Measurements from ENCODE around the gene MCOLN2. TPM values are rescaled to one million over a fixed set of nuclear protein-coding genes. Genes with fewer than 3 reads are reported as not detected.

The MCOLN2 gene
- total RNA-seq, 1 experiment from 2014 or later: 1.3 TPM

- H2AFZ ChIP-seq (ENCODE audit: low read length): no peak overlapping the region
- no peak overlapping the region for H2AK5ac ChIP-seq (ENCODE audit: insufficient read length, low read length)
- no peak overlapping the region for H2BK20ac ChIP-seq (ENCODE audit: low read depth, low read length, poor library complexity, severe bottlenecking)
- H3K23me2 ChIP-seq (ENCODE audit: insufficient read length, low read depth, low read length, poor library complexity, severe bottlenecking): no peaks in the 10 kb centered on the region
- no peaks in the 10 kb centered on the region for H3K79me2 ChIP-seq (ENCODE audit: insufficient read depth, low read length)
- Mint-ChIP-seq H3K27ac (no peak overlapping the region), H3K36me3 (ENCODE audit: insufficient read depth in 1 of 3, low read depth in 3 of 3) (peaks cover 0 to 4% (median 0%) of the 10 kb centered on the region in 3 experiments; a peak in 2 of 7 replicates), H3K27me3 (ENCODE audit: low read depth) (no peaks in the 10 kb centered on the region; the same call in 1 of the 2 replicates), H3K4me1 (no peaks in the 10 kb centered on the region), H3K9me3 (peaks cover 0 to 4% of the 10 kb centered on the region in 2 experiments; a peak in 2 of 5 replicates), H3K4me3 (no peak overlapping the region)
- no peak overlapping the region for H4K5ac ChIP-seq (ENCODE audit: insufficient read length, low read depth, low read length)
- H2BK5ac ChIP-seq (ENCODE audit: insufficient read length, low read length): no peak overlapping the region
- TF ChIP-seq CTCF (conservative IDR thresholded peaks at IDR 0.05): no peak
- no peak overlapping the region for H3K4ac ChIP-seq (ENCODE audit: low read depth, low read length)
- H3K14ac ChIP-seq (ENCODE audit: insufficient read depth, low read length): no peak overlapping the region
- H3K79me1 ChIP-seq (ENCODE audit: insufficient read depth, low read depth, low read length, poor library complexity, severe bottlenecking): no peaks in the 10 kb centered on the region
- H3K18ac ChIP-seq (ENCODE audit: insufficient read length, low read depth, low read length): no peak overlapping the region
- WGBS (ENCODE audit: extremely low coverage, insufficient read length, low lambda C conversion rate): no CpG with 5 or more reads among the region's 1 CpG
- H3K4me2 ChIP-seq (ENCODE audit: insufficient read depth, insufficient read length, low read length): no peak overlapping the region
- no peak overlapping the region for H2BK15ac ChIP-seq (ENCODE audit: low read depth, low read length)
- H3K23ac ChIP-seq (ENCODE audit: insufficient read length, low read depth, low read length): no peak overlapping the region
- DNase-seq: no peak
- H3K4me1 ChIP-seq (ENCODE audit: insufficient read depth, low read length): no peaks in the 10 kb centered on the region
- no peak overlapping the region for H2BK120ac ChIP-seq (ENCODE audit: low read depth, low read length, poor library complexity, severe bottlenecking)
- no peaks in the 10 kb centered on the region for H3K9me3 ChIP-seq (ENCODE audit: control insufficient read depth, low read depth, low read length)
- no peaks in the 10 kb centered on the region for H3K27me3 ChIP-seq (ENCODE audit: insufficient read depth, low read length)
- H2BK12ac ChIP-seq (ENCODE audit: insufficient read length, low read depth, low read length): no peak overlapping the region
- H3T11ph ChIP-seq (ENCODE audit: low read length): no peak overlapping the region
- H4K91ac ChIP-seq (ENCODE audit: insufficient read length, low read depth, low read length): no peak overlapping the region
- H4K8ac ChIP-seq (replicated peaks; ENCODE audit: insufficient read length, low read depth, low read length): no peak overlapping the region
- no peak overlapping the region for H3K9ac ChIP-seq (ENCODE audit: extremely low read depth, insufficient read length, low read length)
- H4K20me1 ChIP-seq (ENCODE audit: control insufficient read depth, insufficient read depth, insufficient read length): no peaks in the 10 kb centered on the region
- no peak overlapping the region for H3K27ac ChIP-seq (ENCODE audit: insufficient read length, low read depth, low read length)
- no peak overlapping the region for H3K56ac ChIP-seq (ENCODE audit: insufficient read length, low read depth, low read length)
Measured at GRCh38 chr1:84967666-84968065, 29.2 kb downstream of the MCOLN2 start.

Data from H9 (cell line).